GM12878 (cell line): ENCODE results near the gene MYB. TPM values are rescaled to one million over a fixed set of nuclear protein-coding genes. Genes with fewer than 3 reads are reported as not detected.

Experiments
- BHLHE40 ChIP-seq, 2 experiments: fragments of 450-650 bp in 1 of 2; IDR thresholded peaks; 2 replicates each; pipeline ENCODE4 v1.6.1; 2011 to 2017; ENCODE audit warnings: low read depth in 2 of 2, borderline replicate concordance in 1 of 2, improper control_type of control experiment in 1 of 2, low read length in 1 of 2, mild to moderate bottlenecking in 1 of 2
- BRCA1 ChIP-seq: IDR thresholded peaks from 2 replicates; pipeline ENCODE4 v1.6.1; 2011; ENCODE audit warnings: low read depth, low read length, improper control_type of control experiment
- CBFB ChIP-seq: IDR thresholded peaks from 2 replicates; pipeline ENCODE4 v1.6.1; 2016; ENCODE audit warnings: antibody characterized with exemption, low read depth
- EP300 ChIP-seq, 2 experiments: fragments of 150-350 bp in 1 of 2; IDR thresholded peaks; 2 replicates each; pipeline ENCODE4 v1.6.1; 2011 to 2012; ENCODE audit warnings: low read depth in 2 of 2, low read length in 2 of 2, borderline replicate concordance in 1 of 2, improper control_type of control experiment in 1 of 2, inconsistent platforms in 1 of 2; ENCODE audit not compliant: control insufficient read depth in 1 of 2
- FOS ChIP-seq: IDR thresholded peaks from 3 replicates; pipeline ENCODE4 v1.6.1; 2011; ENCODE audit warnings: borderline replicate concordance; ENCODE audit not compliant: insufficient read length; ENCODE audit errors: extremely low read depth
- FOXM1 ChIP-seq: IDR thresholded peaks from 2 replicates; pipeline ENCODE4 v1.6.1; 2012; ENCODE audit warnings: low read depth, mild to moderate bottlenecking, inconsistent platforms, low read length, moderate library complexity
- HDAC6 ChIP-seq: fragments of 200-600 bp; sonication (generic); IDR thresholded peaks from one replicate; pipeline ENCODE4 v1.8.0; 2017; ENCODE audit warnings: antibody characterized with exemption; ENCODE audit not compliant: unreplicated experiment
- HDGF ChIP-seq: fragments of 450-650 bp; IDR thresholded peaks from 2 replicates; pipeline ENCODE4 v1.6.1; 2016; ENCODE audit warnings: antibody characterized with exemption
- JUND ChIP-seq: IDR thresholded peaks from 2 replicates; pipeline ENCODE4 v1.6.1; 2012; ENCODE audit warnings: low read depth, mild to moderate bottlenecking, low read length, improper control_type of control experiment, moderate library complexity
- KLF5 ChIP-seq: fragments of 450-650 bp; IDR thresholded peaks from 2 replicates; pipeline ENCODE4 v1.6.1; 2014; ENCODE audit warnings: mild to moderate bottlenecking; ENCODE audit not compliant: partially characterized antibody
- MTA3 ChIP-seq: IDR thresholded peaks from 2 replicates; pipeline ENCODE4 v1.6.1; 2012; ENCODE audit warnings: low read length, inconsistent platforms, borderline replicate concordance
- MXI1 ChIP-seq: fragments of 150-350 bp; IDR thresholded peaks from 2 replicates; pipeline ENCODE4 v1.6.1; 2011; ENCODE audit warnings: low read depth, mild to moderate bottlenecking, inconsistent platforms, low read length, improper control_type of control experiment
- MYC ChIP-seq: IDR thresholded peaks from 2 replicates; pipeline ENCODE4 v1.6.1; 2011; ENCODE audit warnings: mild to moderate bottlenecking, low read length, moderate library complexity, inconsistent platforms; ENCODE audit not compliant: insufficient read depth, insufficient replicate concordance, insufficient read length, severe bottlenecking
- NFYB ChIP-seq: IDR thresholded peaks from 2 replicates; pipeline ENCODE4 v1.6.1; 2011; ENCODE audit warnings: low read depth, mild to moderate bottlenecking, low read length, improper control_type of control experiment, moderate library complexity; ENCODE audit not compliant: insufficient read depth
- RCOR1 ChIP-seq: conservative IDR thresholded peaks from 2 replicates; pipeline ENCODE4 v1.6.1; 2012; ENCODE audit warnings: low read depth, low read length, improper control_type of control experiment
- SMAD1 ChIP-seq: fragments of 450-650 bp; IDR thresholded peaks from 2 replicates; pipeline ENCODE4 v1.6.1; 2018; ENCODE audit warnings: mild to moderate bottlenecking, low read depth; ENCODE audit not compliant: partially characterized antibody
- SMAD5 ChIP-seq: IDR thresholded peaks from 2 replicates; pipeline ENCODE4 v1.6.1; 2016; ENCODE audit warnings: antibody characterized with exemption, low read depth
- SMARCA5 ChIP-seq: fragments of 450-650 bp; IDR thresholded peaks from 2 replicates; pipeline ENCODE4 v1.6.1; 2017; ENCODE audit warnings: mild to moderate bottlenecking
- SREBF1 ChIP-seq: IDR thresholded peaks from 2 replicates; pipeline ENCODE4 v1.6.1; 2012; ENCODE audit warnings: mild to moderate bottlenecking, low read length
- TCF3 ChIP-seq: IDR thresholded peaks from 2 replicates; pipeline ENCODE4 v1.6.1; 2012; ENCODE audit warnings: low read depth, mild to moderate bottlenecking, low read length, borderline replicate concordance; ENCODE audit not compliant: insufficient read depth
- ZNF24 ChIP-seq: fragments of 450-650 bp; IDR thresholded peaks from 2 replicates; pipeline ENCODE4 v1.6.1; 2017; ENCODE audit warnings: antibody characterized with exemption, mild to moderate bottlenecking
- ZNF622 ChIP-seq: fragments of 450-650 bp; IDR thresholded peaks from 2 replicates; pipeline ENCODE4 v1.6.1; 2017; ENCODE audit warnings: mild to moderate bottlenecking, inconsistent platforms
- polyA plus RNA-seq, 11 experiments: library from polyadenylated mRNA; depleted of rRNA in 4 of 11; unstranded in 6 of 11; stranded (reverse) in 5 of 11; fragments of >200 nt; fragmentation: Nextera tagmentation in 4 of 11; fragmentation: Illumina TruSeq in 1 of 11; extraction: Ambion mirVana in 4 of 11; extraction: Trizol in 1 of 11; gene quantifications; 1 replicate in 1 of 11; 2 replicates in 10 of 11; pipeline versions ENCODE4 v1.2.1 to v1.2.3, GENCODE V29; 2011 to 2016; ENCODE audit warnings: inconsistent platforms in 2 of 11, missing spikeins in 2 of 11, low read depth in 1 of 11
- total RNA-seq, 4 experiments: library from RNA; depleted of rRNA in 3 of 4; stranded (reverse); fragments of >200 nt in 3 of 4; fragmentation: Illumina TruSeq in 1 of 4; extraction: Trizol in 1 of 4; gene quantifications; 2 replicates each; pipeline versions ENCODE4 v1.2.1 to v1.2.3, GENCODE V29; 2013 to 2021
- TF ChIP-seq, protein P1 (sequence below): fragments of 450-650 bp; conservative IDR thresholded peaks from 2 replicates; pipeline ENCODE4 v1.6.1; 2017; ENCODE audit warnings: mild to moderate bottlenecking, moderate library complexity
- TF ChIP-seq, protein P2 (sequence below): IDR thresholded peaks from 2 replicates; pipeline ENCODE4 v1.6.1; 2012; ENCODE audit warnings: mild to moderate bottlenecking, low read depth, low read length
- TF ChIP-seq, protein P3 (sequence below): IDR thresholded peaks from 2 replicates; pipeline ENCODE4 v1.6.1; 2012; ENCODE audit warnings: low read depth, low read length, improper control_type of control experiment

MYB gene
- total and polyA plus RNA-seq, 10 of the 15 experiments (the other 5 are each of a cell fraction or from before 2014, with no cell fraction given) = 7.0 to 29.8 (median 21.5) TPM

DNA sequence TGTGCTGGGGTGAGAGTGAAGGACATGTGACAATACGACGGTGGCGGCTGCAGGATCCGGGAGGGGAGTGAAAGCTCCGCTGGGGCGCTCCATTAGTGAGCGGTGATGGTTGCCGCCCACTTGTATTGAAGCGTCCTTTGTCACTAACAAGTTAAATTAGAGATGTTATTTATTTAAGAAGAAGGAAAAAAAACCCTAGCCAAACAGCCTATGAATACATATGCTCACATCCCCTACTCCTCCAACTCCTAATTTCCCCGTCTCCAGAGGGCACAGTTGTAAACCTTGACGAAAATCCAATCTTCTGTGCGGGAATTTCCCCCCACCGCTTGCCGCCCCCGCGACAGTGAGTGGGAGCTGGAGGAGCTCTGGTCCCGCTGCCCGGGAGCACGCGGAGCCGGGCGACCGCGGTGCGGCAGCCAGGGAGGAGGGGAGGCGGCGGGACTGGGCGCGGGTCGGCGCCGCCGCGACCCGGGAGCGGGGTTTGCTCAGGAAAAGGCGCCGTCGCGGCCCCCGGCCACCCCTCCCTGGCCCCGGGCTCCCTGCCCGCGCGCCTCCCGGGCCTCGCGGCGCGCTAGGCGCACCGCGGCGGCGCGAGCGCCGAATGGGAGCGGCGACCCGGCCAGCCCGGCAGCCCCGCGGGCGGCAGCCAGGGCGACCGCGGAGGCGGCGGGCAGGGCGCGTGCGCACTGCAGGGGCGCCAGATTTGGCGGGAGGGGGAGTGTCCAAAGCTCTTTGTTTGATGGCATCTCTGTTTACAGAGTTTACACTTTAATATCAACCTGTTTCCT, at the start of gene MYB (continued):
- TF ChIP-seq, protein P1, sequence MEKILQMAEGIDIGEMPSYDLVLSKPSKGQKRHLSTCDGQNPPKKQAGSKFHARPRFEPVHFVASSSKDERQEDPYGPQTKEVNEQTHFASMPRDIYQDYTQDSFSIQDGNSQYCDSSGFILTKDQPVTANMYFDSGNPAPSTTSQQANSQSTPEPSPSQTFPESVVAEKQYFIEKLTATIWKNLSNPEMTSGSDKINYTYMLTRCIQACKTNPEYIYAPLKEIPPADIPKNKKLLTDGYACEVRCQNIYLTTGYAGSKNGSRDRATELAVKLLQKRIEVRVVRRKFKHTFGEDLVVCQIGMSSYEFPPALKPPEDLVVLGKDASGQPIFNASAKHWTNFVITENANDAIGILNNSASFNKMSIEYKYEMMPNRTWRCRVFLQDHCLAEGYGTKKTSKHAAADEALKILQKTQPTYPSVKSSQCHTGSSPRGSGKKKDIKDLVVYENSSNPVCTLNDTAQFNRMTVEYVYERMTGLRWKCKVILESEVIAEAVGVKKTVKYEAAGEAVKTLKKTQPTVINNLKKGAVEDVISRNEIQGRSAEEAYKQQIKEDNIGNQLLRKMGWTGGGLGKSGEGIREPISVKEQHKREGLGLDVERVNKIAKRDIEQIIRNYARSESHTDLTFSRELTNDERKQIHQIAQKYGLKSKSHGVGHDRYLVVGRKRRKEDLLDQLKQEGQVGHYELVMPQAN = peak; percentile 54
- TF ChIP-seq TCF3 (peak; percentile 59; the same call in 1 of the 2 replicates), BHLHE40 (IDR thresholded peaks at IDR 0.05; ENCODE audit: borderline replicate concordance in 1 of 2, low read depth in 2 of 2, low read length in 1 of 2) (peak in 1 of 2 experiments; percentile 34; a peak in 2 of 4 replicates), EP300 (IDR thresholded peaks at IDR 0.05; ENCODE audit: borderline replicate concordance in 1 of 2, control insufficient read depth in 1 of 2, low read depth in 2 of 2, low read length in 2 of 2) (no peak), MTA3 (no peak), NFYB (no peak), SMAD1 (no peak), RCOR1 (no peak), SMARCA5 (peak; percentile 81; the same call in 1 of the 2 replicates), KLF5 (no peak), ZNF622 (no peak), SREBF1 (no peak), HDGF (no peak), MXI1 (no peak; the same call in none of the 2 replicates), JUND (no peak), HDAC6 (no peak), FOXM1 (no peak; the same call in 1 of the 2 replicates), BRCA1 (no peak), ZNF24 (no peak), FOS (no peak), MYC (no peak), CBFB (peak; percentile 34; the same call in 1 of the 2 replicates), SMAD5 (peak; percentile 62; the same call in 1 of the 2 replicates)
- TF ChIP-seq, protein P2, sequence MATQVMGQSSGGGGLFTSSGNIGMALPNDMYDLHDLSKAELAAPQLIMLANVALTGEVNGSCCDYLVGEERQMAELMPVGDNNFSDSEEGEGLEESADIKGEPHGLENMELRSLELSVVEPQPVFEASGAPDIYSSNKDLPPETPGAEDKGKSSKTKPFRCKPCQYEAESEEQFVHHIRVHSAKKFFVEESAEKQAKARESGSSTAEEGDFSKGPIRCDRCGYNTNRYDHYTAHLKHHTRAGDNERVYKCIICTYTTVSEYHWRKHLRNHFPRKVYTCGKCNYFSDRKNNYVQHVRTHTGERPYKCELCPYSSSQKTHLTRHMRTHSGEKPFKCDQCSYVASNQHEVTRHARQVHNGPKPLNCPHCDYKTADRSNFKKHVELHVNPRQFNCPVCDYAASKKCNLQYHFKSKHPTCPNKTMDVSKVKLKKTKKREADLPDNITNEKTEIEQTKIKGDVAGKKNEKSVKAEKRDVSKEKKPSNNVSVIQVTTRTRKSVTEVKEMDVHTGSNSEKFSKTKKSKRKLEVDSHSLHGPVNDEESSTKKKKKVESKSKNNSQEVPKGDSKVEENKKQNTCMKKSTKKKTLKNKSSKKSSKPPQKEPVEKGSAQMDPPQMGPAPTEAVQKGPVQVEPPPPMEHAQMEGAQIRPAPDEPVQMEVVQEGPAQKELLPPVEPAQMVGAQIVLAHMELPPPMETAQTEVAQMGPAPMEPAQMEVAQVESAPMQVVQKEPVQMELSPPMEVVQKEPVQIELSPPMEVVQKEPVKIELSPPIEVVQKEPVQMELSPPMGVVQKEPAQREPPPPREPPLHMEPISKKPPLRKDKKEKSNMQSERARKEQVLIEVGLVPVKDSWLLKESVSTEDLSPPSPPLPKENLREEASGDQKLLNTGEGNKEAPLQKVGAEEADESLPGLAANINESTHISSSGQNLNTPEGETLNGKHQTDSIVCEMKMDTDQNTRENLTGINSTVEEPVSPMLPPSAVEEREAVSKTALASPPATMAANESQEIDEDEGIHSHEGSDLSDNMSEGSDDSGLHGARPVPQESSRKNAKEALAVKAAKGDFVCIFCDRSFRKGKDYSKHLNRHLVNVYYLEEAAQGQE = no peak
- TF ChIP-seq, protein P3, sequence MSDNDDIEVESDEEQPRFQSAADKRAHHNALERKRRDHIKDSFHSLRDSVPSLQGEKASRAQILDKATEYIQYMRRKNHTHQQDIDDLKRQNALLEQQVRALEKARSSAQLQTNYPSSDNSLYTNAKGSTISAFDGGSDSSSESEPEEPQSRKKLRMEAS = no peak
